ENCODE results near the gene DAB2IP. TPM values are rescaled to one million over a fixed set of nuclear protein-coding genes. Genes with fewer than 3 reads are reported as not detected.

The DAB2IP gene
- total RNA-seq, 1 donor from 2014 or later: 41.7 TPM

GRCh38 chr9:121816845-121817450, 165.5 kb downstream of the DAB2IP start:
- TF ChIP-seq EZH2 (IDR thresholded peaks at IDR 0.05; ENCODE audit: insufficient read depth, low read length) (no peak), CTCF (IDR thresholded peaks at IDR 0.05; ENCODE audit: insufficient read depth, low read depth, low read length) (no peak)
- Histone ChIP-seq H3K9me3 (ENCODE audit: insufficient read depth, low read depth, low read length) (no peaks in the 10 kb centered on the region), H3K9ac (ENCODE audit: low read length) (no peak overlapping the region), H3K4me1 (ENCODE audit: insufficient read depth, low read length) (peaks cover 7% of the 10 kb centered on the region), H3K79me2 (ENCODE audit: insufficient read depth, low read length) (no peaks in the 10 kb centered on the region), H3K27me3 (ENCODE audit: insufficient read depth, low read length) (peaks cover 4% of the 10 kb centered on the region), H3K27ac (ENCODE audit: low read depth, low read length) (no peak overlapping the region), H2AFZ (ENCODE audit: low read depth, low read length) (no peak overlapping the region), H3K4me3 (ENCODE audit: insufficient read depth, low read depth, low read length) (no peak overlapping the region), H3K4me2 (ENCODE audit: low read length) (no peak overlapping the region), H4K20me1 (ENCODE audit: insufficient read depth, low read length) (no peaks in the 10 kb centered on the region), H3K36me3 (ENCODE audit: insufficient read depth, low read length) (no peaks in the 10 kb centered on the region)
- FAIRE-seq (no peak), DNase-seq (ENCODE audit: low read depth) (no peak)
- Mint-ChIP-seq H3K9me3 (ENCODE audit: unreplicated experiment) (peaks cover 3% of the 10 kb centered on the region), H3K4me1 (ENCODE audit: low read depth, unreplicated experiment) (no peaks in the 10 kb centered on the region), H3K27me3 (ENCODE audit: low read depth, unreplicated experiment) (peaks cover 73% of the 10 kb centered on the region), H3K27ac (ENCODE audit: unreplicated experiment) (no peak overlapping the region), H3K36me3 (ENCODE audit: low read depth, unreplicated experiment) (peaks cover 5% of the 10 kb centered on the region), H3K4me3 (ENCODE audit: unreplicated experiment) (no peak overlapping the region)

GRCh38 chr9:121817476-121817875, 166.0 kb downstream of the DAB2IP start:
- no peak for TF ChIP-seq EZH2 (IDR thresholded peaks at IDR 0.05; ENCODE audit: insufficient read depth, low read length)
- no peak for TF ChIP-seq CTCF (IDR thresholded peaks at IDR 0.05; ENCODE audit: insufficient read depth, low read depth, low read length)
- Mint-ChIP-seq H3K4me3 (ENCODE audit: unreplicated experiment) (no peak overlapping the region), H3K27ac (ENCODE audit: unreplicated experiment) (no peak overlapping the region), H3K4me1 (ENCODE audit: low read depth, unreplicated experiment) (no peaks in the 10 kb centered on the region), H3K9me3 (ENCODE audit: unreplicated experiment) (peaks cover 3% of the 10 kb centered on the region), H3K36me3 (ENCODE audit: low read depth, unreplicated experiment) (peaks cover 5% of the 10 kb centered on the region), H3K27me3 (ENCODE audit: low read depth, unreplicated experiment) (peaks cover 74% of the 10 kb centered on the region)
- Histone ChIP-seq H3K4me3 (ENCODE audit: insufficient read depth, low read depth, low read length) (no peak overlapping the region), H4K20me1 (ENCODE audit: insufficient read depth, low read length) (no peaks in the 10 kb centered on the region), H3K4me1 (ENCODE audit: insufficient read depth, low read length) (peaks cover 7% of the 10 kb centered on the region), H3K27me3 (ENCODE audit: insufficient read depth, low read length) (peaks cover 4% of the 10 kb centered on the region), H2AFZ (ENCODE audit: low read depth, low read length) (no peak overlapping the region), H3K9ac (ENCODE audit: low read length) (no peak overlapping the region), H3K9me3 (ENCODE audit: insufficient read depth, low read depth, low read length) (no peaks in the 10 kb centered on the region), H3K79me2 (ENCODE audit: insufficient read depth, low read length) (no peaks in the 10 kb centered on the region), H3K4me2 (ENCODE audit: low read length) (no peak overlapping the region), H3K36me3 (ENCODE audit: insufficient read depth, low read length) (no peaks in the 10 kb centered on the region), H3K27ac (ENCODE audit: low read depth, low read length) (no peak overlapping the region)
- FAIRE-seq (no peak), DNase-seq (ENCODE audit: low read depth) (no peak)

- H3K4me1 Mint-ChIP-seq (ENCODE audit: low read depth, unreplicated experiment): no peaks in the 10 kb centered on the region
- peaks cover 3% of the 10 kb centered on the region for H3K9me3 Mint-ChIP-seq (ENCODE audit: unreplicated experiment)
- H3K27ac Mint-ChIP-seq (ENCODE audit: unreplicated experiment): no peak overlapping the region
- Histone ChIP-seq H3K4me2 (ENCODE audit: low read length) (no peak overlapping the region), H3K4me3 (ENCODE audit: insufficient read depth, low read depth, low read length) (no peak overlapping the region), H3K79me2 (ENCODE audit: insufficient read depth, low read length) (no peaks in the 10 kb centered on the region), H3K27me3 (ENCODE audit: insufficient read depth, low read length) (peaks cover 4% of the 10 kb centered on the region), H3K4me1 (ENCODE audit: insufficient read depth, low read length) (peaks cover 7% of the 10 kb centered on the region), H3K9ac (ENCODE audit: low read length) (no peak overlapping the region), H2AFZ (ENCODE audit: low read depth, low read length) (no peak overlapping the region), H4K20me1 (ENCODE audit: insufficient read depth, low read length) (no peaks in the 10 kb centered on the region), H3K9me3 (ENCODE audit: insufficient read depth, low read depth, low read length) (no peaks in the 10 kb centered on the region), H3K27ac (ENCODE audit: low read depth, low read length) (no peak overlapping the region), H3K36me3 (ENCODE audit: insufficient read depth, low read length) (no peaks in the 10 kb centered on the region)
- TF ChIP-seq CTCF (IDR thresholded peaks at IDR 0.05; ENCODE audit: insufficient read depth, low read depth, low read length): no peak
- TF ChIP-seq EZH2 (IDR thresholded peaks at IDR 0.05; ENCODE audit: insufficient read depth, low read length): no peak
- DNase-seq (ENCODE audit: low read depth) (no peak), FAIRE-seq (no peak)
- no peak overlapping the region for H3K4me3 Mint-ChIP-seq (ENCODE audit: unreplicated experiment)
- H3K27me3 Mint-ChIP-seq (ENCODE audit: low read depth, unreplicated experiment): peaks cover 70% of the 10 kb centered on the region
- peaks cover 5% of the 10 kb centered on the region for H3K36me3 Mint-ChIP-seq (ENCODE audit: low read depth, unreplicated experiment)
These were observed 166.7 kb downstream of the DAB2IP start for GRCh38 chr9:121818016-121818661.
